ENCODE results near the gene CREBZF. TPM values are rescaled to one million over a fixed set of nuclear protein-coding genes. Genes with fewer than 3 reads are reported as not detected.
A peak's percentile ranks its signal among the peaks of the same experiment; 100 is the strongest.

The CREBZF gene, protein sequence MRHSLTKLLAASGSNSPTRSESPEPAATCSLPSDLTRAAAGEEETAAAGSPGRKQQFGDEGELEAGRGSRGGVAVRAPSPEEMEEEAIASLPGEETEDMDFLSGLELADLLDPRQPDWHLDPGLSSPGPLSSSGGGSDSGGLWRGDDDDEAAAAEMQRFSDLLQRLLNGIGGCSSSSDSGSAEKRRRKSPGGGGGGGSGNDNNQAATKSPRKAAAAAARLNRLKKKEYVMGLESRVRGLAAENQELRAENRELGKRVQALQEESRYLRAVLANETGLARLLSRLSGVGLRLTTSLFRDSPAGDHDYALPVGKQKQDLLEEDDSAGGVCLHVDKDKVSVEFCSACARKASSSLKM
- total RNA-seq (2014; rRNA removed; shearing (Covaris generic)), result 48.1 and 52.0 TPM in 2 replicates
- 197 and 264 TPM in 2 replicates for polyA plus RNA-seq (2014; cell fraction: nucleus; rRNA removed)

DNA sequence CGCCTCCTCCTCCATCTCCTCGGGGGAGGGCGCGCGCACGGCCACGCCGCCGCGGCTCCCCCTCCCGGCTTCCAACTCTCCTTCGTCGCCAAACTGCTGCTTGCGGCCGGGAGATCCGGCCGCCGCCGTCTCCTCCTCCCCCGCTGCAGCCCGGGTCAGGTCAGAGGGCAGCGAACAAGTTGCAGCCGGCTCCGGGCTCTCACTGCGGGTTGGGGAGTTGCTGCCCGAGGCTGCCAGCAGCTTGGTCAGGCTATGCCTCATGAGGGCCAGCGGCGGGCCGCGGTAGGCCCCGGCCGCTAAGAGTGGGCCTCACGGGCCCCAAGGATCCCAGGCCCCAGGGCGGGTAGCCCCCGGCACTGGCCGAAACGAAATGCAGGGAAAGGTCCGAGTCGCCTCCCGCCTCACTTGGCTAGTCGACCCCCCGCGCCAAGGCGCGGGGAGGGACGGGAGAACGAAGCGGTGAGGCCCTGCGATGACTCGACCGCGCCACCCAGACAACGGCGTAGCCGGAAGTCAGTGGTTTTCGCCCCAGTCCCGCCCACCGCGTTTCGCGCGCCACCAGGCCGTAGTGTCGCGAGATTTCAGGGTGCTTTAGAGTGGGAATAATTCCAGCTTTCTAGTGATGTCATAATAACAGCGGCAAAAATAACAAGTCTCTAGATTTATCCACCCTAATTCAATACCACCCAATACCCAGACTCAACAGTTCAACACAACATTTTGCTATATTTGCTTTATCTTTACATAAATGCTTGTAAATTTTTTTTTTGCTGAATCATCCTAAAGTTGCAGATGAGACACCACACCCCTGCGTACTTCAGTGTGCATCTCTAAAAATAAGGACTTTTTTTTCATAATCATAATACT is at the start of gene CREBZF:
CREBZF (minus strand) TSS at position 515 of the 867 bp plus-strand sequence; CDS start at position 261, 254 bp downstream.
- DNase-seq (ENCODE audit: extremely low read depth, low read depth), result peak; percentile 90

DNA sequence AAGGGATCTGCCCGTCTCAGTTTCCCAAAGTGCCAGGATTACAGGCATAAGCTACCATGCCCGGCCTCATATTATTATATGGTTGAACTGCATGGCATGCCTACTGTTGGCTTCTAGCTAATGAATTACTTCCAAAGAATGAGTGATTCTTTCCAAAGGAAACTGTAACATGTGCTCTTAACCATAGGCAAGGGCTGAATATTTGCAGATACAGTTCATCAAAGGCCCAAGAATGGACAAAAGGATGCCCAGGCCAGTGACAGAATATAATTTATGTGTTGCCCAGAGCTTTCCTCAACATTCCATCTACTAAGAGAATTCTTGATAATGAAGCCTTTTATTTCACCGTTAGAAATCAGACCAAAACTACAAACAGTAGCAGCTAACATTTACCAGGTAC is 48.0 kb upstream of the CREBZF start:
- DNase-seq (ENCODE audit: extremely low read depth, low read depth), result no peak

DNA sequence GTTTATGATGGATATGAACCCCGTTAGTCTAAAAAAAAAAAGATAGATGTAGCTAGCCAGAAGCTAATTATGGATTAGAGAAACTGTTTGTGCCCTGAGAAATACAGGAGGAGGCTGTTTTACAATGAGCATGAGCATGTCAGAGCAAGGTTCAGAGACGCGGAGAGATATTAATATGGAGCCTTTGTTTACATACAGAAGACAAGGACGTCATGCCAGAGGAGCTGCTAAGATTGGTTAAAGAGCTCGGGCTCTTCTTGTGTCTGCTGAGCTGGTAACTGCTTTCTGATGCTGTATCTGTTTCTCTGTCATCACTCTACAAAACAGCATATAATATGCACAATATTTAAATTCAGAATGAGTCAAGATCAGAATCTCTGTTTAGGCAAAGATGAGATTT is 46.0 kb upstream of the CREBZF start:
- no peak for DNase-seq (ENCODE audit: extremely low read depth, low read depth)

DNA sequence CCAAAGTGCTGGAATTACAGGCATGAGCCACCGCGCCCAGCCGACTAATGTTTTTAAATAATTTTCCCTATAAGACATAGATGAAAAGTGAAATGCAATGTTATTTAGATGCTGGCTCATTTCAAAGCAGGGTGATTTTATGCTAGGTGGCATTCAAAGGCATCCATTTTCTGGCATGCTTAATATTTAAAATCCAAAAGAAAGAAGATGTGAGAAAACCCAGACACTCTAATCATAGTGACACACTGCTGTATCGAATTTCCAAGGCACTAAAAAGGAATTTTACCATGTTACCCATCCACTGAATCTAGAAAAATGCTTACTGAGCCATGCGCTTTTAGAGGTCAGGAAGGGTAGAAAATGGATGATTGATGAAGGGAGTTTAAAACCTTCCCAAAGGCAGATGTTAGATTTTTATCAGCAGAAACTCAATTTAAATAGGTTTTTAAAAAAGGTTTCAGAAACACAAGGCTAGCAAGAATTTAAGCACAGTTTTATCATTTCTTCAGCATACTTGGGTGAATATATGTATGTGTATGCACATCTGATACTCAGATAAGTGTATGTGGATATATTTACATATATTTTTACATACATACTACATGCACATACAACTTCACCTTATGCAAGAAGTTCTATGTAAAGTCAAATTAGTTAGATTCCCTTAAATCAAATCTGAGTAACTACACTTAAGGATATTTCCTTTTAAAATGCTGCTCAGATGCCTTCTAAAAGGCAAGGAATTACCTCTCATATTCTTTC is 45.2 kb upstream of the CREBZF start:
- no peak for DNase-seq (ENCODE audit: extremely low read depth, low read depth)

DNA sequence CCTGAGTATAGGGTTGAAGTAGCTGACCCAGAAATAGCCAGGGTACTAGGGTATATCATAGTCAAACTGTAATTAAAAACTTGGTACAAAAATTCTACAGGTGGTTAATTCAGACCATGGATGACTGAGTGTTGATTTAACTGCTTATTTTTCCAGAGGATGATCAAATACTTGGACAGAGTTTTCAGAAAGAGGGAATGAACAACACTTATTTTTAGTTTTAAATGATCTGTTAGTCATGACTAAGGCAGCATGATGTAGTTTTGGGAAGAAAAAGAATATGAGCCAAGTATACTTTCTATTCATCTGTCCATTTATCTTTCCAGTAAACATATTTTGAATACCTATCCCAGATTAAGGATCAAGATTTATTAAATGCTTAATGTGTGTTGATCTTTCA is 40.9 kb upstream of the CREBZF start:
- DNase-seq (ENCODE audit: extremely low read depth, low read depth), result no peak

DNA sequence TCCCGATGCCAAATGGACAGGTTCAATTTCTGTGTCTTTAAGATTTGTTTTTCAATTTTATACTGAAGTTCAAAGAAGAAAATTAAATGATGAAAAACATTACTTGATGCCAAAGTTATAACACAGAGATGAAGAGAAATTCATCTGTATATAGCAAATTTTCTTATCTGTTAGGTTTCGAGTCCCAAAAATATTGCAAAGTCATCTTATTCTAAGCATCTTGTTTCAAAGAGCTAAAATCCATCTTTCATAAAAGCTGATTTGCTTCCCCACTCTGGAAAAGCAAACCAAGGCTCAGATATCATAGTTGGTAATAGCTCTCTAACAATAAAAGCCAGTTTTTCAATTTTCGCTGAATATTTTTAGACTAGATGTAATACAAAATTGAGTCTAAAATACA is 40.0 kb upstream of the CREBZF start:
- DNase-seq (ENCODE audit: extremely low read depth, low read depth), result no peak

DNA sequence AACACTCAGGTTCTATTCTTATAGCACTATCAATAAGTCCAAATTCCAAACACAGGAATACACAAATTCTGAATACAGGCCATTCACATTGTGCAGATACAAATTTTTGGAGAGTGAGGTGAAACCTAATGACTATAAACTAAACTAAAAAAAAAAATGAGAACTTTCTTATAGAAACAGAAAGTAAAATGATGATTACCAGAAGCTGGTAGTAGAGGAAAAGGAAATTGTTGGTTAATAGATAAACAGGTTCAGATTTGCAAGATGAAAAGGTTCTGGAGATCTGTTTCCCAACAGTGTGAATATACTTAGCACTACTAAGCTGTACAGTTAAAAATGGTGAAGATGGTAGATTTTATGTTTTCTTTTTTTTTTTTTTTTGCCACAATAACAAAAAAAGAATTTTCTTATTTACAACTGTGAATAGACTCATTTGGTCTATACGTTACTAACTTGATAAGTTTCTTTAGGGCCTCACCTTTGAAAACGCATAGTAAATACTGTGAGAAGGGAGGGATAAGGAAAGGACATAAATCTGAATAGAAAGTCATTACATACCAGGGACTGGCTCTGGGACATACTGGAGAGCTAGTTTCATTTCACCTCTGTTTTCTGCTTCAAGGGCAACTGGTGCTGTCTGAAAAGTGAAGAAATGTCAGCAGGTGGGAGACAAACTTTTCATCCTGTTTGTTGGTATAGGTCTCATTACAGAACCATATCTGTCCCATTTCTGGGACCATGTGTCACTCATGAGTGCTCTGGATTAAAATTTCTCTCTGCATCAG is 35.2 kb upstream of the CREBZF start:
- DNase-seq (ENCODE audit: extremely low read depth, low read depth), result no peak

DNA sequence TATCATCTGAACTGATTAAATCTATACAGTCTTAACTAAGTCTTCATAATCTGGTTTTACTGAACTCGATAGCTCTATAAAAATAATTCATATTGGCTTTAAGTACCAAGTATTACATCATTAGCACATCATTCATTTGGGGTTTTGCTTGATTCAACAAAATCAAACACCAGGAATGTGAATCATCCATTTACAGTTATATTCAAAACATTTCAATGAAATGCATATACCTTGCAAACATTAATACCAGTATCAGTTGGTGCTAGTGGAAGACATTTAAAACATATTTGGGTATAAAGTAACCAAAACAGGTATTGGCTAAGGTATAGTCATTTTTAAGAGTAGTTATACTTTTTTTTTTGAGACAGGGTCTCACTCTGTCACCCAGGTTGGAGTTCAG is 33.3 kb upstream of the CREBZF start:
- no peak for DNase-seq (ENCODE audit: extremely low read depth, low read depth)

DNA sequence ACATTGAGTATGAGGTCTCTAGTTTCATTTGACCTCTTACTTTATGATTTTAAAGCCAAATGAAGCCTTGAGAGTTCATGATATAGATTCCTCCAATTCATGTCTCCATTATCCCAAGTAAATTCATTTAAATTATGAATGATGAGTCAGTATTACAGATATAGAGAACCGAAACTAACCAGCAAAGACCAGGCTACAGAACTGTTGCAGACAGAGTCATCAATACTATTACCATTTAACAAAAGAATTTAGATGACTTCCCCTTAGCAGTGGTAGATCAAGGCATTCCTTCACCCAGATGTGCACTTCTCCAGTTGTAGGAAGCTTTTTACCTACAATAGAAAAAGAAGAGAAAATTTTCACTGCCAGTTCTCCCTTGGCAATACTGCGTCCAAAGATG is 32.8 kb upstream of the CREBZF start:
- no peak for DNase-seq (ENCODE audit: extremely low read depth, low read depth)

DNA sequence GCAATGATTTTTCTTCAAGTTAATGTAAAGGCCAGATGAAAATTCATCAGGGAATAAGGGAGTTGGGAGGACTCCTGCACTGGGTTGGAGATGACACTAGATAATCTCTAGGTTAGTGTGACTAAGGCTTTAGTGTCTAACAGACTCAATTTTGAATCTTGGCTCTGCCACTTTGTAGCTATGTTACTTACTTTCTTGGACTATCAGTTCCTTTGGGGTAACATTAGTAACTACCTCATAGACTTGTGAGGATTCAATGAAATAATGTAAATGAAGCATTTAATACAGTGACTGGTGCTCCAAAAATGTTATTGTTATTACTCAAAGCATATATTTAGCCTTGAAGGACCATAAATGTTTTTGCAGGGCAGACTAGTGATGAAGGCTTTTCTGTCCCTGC is 30.6 kb upstream of the CREBZF start:
- DNase-seq (ENCODE audit: extremely low read depth, low read depth), result no peak

DNA sequence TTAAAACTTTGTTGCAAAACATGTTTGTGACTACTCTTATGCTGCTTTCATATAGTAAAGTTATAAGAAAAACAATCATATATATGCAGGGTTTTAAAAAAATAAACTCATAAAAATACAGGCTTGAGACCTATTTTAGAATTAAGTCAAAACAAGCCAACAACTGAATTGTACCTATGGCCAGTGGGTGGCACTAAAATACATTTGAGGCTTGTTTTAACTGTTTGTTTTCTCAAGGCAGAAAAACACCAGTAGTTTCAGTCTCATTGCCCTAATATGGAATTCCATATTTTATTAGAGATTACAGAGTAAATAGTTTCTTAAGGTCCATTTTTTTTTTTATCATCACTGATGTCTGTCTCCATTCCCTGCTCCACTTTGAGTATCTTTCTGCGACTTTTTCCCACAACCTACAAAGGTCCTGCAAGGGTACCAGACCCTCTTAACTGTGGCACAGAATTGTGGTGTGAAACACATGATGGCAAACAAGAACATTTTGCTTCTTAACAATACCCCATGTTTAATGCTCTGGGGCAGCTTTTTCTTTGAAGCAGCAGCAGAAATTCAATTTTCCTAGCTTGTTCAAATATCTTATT is 29.6 kb upstream of the CREBZF start:
- DNase-seq (ENCODE audit: extremely low read depth, low read depth), result no peak

DNA sequence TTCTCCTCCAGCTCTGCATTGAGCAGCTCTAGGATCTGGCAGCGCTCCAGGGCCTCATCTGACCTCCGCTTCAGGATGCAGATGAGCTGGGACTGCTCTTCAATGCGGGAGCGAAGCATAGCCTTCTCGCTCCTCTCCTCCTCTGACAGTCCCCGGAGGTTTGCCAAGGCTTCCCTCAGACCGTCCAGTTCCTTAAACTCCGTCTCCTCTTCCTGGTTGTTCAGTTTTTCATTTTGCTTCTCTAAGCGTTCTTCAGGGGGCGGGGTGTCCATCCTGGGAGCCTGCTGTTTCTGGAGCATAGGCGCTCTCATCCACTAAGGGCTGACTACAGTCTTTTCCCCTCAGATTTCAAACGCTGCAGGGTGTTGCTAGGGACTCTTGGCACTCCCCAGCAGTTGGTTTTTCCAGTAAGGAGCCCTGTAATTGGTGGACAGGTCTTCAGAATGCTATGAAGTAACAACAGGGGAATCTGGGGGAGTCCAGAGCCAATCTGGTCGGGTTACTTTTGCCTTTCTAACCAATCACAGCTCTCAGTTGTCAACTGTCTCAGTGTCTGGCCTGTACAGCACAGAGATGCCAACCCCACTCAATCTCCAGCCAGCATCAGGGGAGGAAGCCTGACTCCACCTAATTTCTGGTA is 21.0 kb upstream of the CREBZF start, which contains the start of gene CCDC89:
CCDC89 (minus strand) TSS at position 376 of the 640 bp plus-strand sequence; CDS start at position 311, 65 bp downstream.
- DNase-seq (ENCODE audit: extremely low read depth, low read depth), result no peak

DNA sequence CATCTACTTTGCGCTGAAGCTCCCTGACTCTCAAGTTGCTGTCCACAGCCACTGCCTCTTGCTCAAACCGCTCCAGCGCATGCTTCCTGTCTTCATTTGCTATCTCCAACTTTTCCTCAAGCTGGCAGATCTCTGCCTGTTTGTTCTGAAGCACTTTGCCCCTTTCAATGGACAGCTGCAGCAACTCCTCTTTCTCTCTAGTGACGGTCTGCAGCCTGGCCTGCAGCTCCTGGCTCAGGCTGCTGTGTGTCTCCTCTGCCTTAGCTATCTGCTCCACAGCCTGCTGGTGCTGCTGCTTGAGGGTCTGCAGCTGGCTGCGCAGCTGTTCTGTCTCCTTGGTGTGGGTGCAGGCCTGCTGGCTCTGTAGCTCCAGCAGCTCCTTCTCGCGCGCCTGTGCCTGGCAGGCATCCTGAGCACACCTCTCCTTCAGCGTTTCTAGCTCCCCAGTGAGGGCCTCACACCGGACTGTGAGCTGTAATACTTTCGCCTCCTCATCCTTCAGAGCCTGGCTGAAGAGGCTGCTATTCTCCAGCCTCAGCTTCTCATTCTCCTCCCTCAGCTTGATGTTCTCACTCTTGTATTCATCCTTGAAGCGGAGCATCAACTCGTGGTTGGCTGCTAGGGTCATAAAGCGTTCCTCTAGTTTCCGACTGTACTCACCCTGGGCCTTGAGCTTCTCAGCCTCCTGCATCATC is 20.3 kb upstream of the CREBZF start:
- DNase-seq (ENCODE audit: extremely low read depth, low read depth), result no peak

DNA sequence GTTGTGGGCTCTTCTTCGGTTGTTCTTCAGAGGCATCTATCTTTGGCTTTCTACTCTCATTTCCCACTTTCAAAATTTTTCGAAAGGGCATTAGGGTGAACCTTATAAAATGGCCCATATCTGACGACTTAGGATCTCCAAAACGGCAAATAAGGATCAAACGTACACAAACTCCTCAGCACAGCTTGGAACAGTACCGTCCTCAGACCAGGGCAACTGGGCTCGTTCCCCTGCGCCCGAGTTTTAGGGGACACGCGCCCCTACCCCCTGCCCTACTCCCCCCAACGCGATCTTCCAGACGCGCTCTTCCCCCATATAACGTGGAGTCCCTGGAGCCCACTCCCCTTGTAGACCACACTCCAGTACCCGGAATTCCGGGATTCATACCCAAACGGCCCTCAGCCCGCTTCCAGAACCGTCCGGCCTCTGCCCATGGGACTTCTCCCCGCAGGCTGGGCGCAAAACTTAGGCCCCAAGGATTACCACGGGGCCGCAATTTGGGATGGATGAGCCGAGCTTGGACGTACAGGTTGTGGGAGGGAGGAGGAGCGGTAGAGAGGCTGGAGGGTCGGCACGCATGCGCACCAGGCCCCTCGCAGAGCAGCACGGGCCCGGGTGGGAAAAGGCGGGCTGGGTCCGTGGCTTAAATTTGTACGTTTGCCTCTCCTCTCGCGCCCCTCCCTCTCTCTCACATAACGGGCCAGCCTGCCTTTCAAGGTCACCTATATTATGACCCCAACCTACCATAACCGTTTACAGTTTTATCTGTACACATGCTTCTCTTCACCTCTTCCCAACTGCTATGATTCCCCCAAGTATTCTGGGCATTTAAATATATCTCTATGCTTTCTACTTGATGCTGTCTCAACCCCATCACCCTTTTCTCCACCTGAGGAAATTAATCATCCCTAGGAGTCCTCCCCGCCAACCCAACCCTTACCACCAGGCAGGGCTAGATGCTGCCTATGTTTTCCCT is 17.7 kb upstream of the CREBZF start:
- no peak for DNase-seq (ENCODE audit: extremely low read depth, low read depth)

DNA sequence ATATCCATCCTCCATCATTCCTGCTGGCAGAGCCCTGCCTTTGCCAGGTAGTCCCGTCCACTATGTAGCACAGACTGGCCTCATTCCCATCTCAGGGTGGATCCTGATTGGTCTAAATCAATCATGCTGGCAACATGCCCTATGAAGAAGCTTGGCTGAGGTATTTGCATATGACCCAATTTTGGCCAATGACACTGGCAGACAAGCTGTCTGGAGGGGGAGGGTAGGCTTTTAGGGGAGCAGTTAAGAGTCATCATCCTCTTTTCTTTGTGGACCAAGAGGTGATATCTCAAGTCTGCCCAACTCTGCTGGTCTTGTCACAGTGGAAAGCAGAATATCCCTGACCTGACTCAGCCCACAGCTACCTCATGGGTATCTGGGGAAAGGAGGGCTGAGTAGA is 16.0 kb upstream of the CREBZF start:
- DNase-seq (ENCODE audit: extremely low read depth, low read depth), result no peak

DNA sequence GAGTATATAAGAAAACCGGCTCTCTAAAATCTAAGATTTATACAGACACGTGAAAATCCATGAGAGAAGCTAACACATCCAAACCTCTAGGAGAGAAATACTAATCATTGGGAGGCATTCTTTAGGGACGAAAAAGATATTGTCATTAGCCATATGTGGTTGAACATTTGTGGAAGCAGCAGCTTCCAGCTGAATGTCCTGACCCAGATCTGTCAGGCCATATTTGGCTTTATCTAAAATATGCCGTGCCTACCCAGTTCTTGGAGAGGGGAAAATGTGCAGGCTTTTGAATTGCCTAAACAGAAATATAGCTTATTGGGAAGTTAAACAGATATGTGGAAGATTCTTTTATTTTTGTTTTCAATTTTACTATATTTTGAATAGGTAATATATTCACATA is 14.6 kb upstream of the CREBZF start:
- no peak for DNase-seq (ENCODE audit: extremely low read depth, low read depth)

DNA sequence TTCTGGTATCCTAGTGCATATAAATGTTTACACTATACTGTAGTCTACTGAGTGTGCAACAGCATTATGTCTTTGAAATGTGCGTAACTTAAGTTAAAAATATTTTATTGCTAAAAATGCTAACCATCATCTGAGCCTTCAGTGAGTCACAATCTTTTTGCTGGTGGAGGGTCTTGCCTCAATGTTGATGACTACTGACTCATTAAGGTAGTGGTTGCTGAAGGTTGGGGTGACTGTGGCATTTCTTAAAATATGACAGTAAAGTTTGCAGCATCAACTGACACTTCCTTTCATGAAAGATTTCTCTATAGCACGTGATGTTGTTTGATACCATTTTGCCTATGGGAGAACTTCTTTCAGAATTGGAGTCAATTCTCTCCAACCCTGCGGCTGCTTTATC is 8.5 kb upstream of the CREBZF start:
- DNase-seq (ENCODE audit: extremely low read depth, low read depth), result no peak
